ENCODE results near the gene CBFB. TPM values are rescaled to one million over a fixed set of nuclear protein-coding genes. Genes with fewer than 3 reads are reported as not detected.

The CBFB gene
- total and polyA plus RNA-seq, 2 of the 4 experiments (the other 2 are of a cell fraction), result 44.2 to 48.0 TPM

- Histone ChIP-seq H2AK5ac (ENCODE audit: low read depth, low read length) (no peak overlapping the region), H2BK20ac (ENCODE audit: low read depth, low read length) (no peak overlapping the region), H4K20me1 (ENCODE audit: insufficient read depth, low read length) (no peaks in the 10 kb centered on the region), H3K27ac (ENCODE audit: insufficient read depth, low read length) (no peak overlapping the region), H4K8ac (ENCODE audit: low read depth in 2 of 2, low read length in 2 of 2) (no peak overlapping the region), H3K4ac (ENCODE audit: low read depth, low read length) (no peak overlapping the region), H4K5ac (ENCODE audit: low read depth, low read length) (no peak overlapping the region), H3K4me2 (ENCODE audit: low read depth, low read length) (no peak overlapping the region), H3K9me1 (ENCODE audit: insufficient read depth, low read length) (peaks cover 11% of the 10 kb centered on the region), H3K4me3 (ENCODE audit: insufficient read depth, low read depth, low read length) (no peak overlapping the region), H3K9ac (ENCODE audit: low read depth, low read length) (no peak overlapping the region), H2AFZ (replicated peaks; ENCODE audit: low read length, poor library complexity) (no peak overlapping the region), H3K14ac (replicated peaks; ENCODE audit: low read depth, low read length) (no peak overlapping the region), H3K9me3 (ENCODE audit: control insufficient read depth, insufficient read depth, low read length) (no peaks in the 10 kb centered on the region), H2BK120ac (ENCODE audit: low read depth, low read length) (no peak overlapping the region), H4K91ac (ENCODE audit: insufficient read depth, low read depth, low read length) (no peak overlapping the region), H3K27me3 (ENCODE audit: control insufficient read depth, insufficient read depth, low read length) (no peaks in the 10 kb centered on the region), H2AK9ac (replicated peaks; ENCODE audit: low read depth, low read length, poor library complexity) (no peak overlapping the region), H3K36me3 (ENCODE audit: control insufficient read depth, insufficient read depth, low read length) (peaks cover 29% of the 10 kb centered on the region), H3K56ac (ENCODE audit: extremely low read depth, insufficient read depth, low read length) (no peak overlapping the region), H3K4me1 (ENCODE audit: control insufficient read depth, insufficient read depth, low read length) (no peaks in the 10 kb centered on the region), H3K79me1 (ENCODE audit: low read depth in 1 of 2, low read length in 2 of 2) (peaks cover 6 to 19% of the 10 kb centered on the region in 2 experiments; a peak in 3 of 4 replicates), H3K23ac (ENCODE audit: low read depth, low read length) (no peak overlapping the region), H2BK15ac (ENCODE audit: low read depth, low read length) (no peak overlapping the region), H3K18ac (ENCODE audit: low read depth, low read length) (no peak overlapping the region), H2BK5ac (ENCODE audit: low read depth, low read length, poor library complexity, severe bottlenecking) (no peak overlapping the region)
- ATAC-seq (ENCODE audit: low read depth), result no peak
- intact Hi-C loops (cut with micrococcal nuclease) (no loop called here), in situ Hi-C loops (cut with MboI; ENCODE audit: low sequenced_read_pairs) (no loop called here), dilution Hi-C loops (cut with HindIII; ENCODE audit: low sequenced_read_pairs, unreplicated experiment) (no loop called here)
- DNase-seq, result no peak
- 100% methylated on average over 1 of the region's 3 CpGs; no CpG with 5 or more reads in 1 of the 2 experiments for WGBS, 2 experiments (ENCODE audit: extremely low coverage in 2 of 2, insufficient read length in 1 of 2)
- POLR2A ChIA-PET (ENCODE audit: unreplicated experiment), result no interaction called here
- TF ChIP-seq POLR2A (IDR thresholded peaks at IDR 0.05; ENCODE audit: low read depth, low read length) (no peak), SMC3 (IDR thresholded peaks at IDR 0.05; ENCODE audit: low read depth, low read length) (no peak)
- TF ChIP-seq, protein P1, sequence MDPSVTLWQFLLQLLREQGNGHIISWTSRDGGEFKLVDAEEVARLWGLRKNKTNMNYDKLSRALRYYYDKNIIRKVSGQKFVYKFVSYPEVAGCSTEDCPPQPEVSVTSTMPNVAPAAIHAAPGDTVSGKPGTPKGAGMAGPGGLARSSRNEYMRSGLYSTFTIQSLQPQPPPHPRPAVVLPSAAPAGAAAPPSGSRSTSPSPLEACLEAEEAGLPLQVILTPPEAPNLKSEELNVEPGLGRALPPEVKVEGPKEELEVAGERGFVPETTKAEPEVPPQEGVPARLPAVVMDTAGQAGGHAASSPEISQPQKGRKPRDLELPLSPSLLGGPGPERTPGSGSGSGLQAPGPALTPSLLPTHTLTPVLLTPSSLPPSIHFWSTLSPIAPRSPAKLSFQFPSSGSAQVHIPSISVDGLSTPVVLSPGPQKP (IDR thresholded peaks at IDR 0.05; ENCODE audit: borderline replicate concordance, low read depth, low read length), result no peak
- no TSS peak for BruUV-seq (replicated peaks)
- CTCF ChIA-PET, result no interaction called here
Observed at GRCh38 chr16:67129422-67129821, 100.5 kb downstream of the CBFB start.

All from IMR-90 (cell line).